Measurements from ENCODE around the gene SMTNL2.

The SMTNL2 gene

GRCh38 chr17:4626734-4627256 is 42.5 kb downstream of the SMTNL2 start:
- Histone ChIP-seq H3K9me3 (replicated peaks; ENCODE audit: insufficient read depth, low read length) (no peaks in the 10 kb centered on the region), H3F3A (ENCODE audit: insufficient read depth, low read length) (no peaks in the 10 kb centered on the region), H3K4me1 (ENCODE audit: low read length) (no peaks in the 10 kb centered on the region), H3K36me3 (replicated peaks; ENCODE audit: insufficient read depth, low read length) (no peaks in the 10 kb centered on the region), H3K27me3 (replicated peaks; ENCODE audit: insufficient read depth, low read length) (peaks cover 19% of the 10 kb centered on the region; the same call in 1 of the 2 replicates), H3K79me2 (ENCODE audit: low read length) (no peaks in the 10 kb centered on the region), H4K20me1 (ENCODE audit: insufficient read depth, low read length) (no peaks in the 10 kb centered on the region), H3K4me3 (ENCODE audit: low read length) (no peak overlapping the region), H3K9ac (ENCODE audit: low read length) (no peak overlapping the region), H3K27ac (ENCODE audit: low read length) (no peak overlapping the region), H3K4me2 (ENCODE audit: low read depth, low read length) (no peak overlapping the region), H2AFZ (ENCODE audit: low read length) (no peak overlapping the region), H3K9me2 (replicated peaks; ENCODE audit: insufficient read depth, low read length) (no peaks in the 10 kb centered on the region)
- DNase-seq = no peak
- TF ChIP-seq EZH2 (optimal IDR thresholded peaks at IDR 0.05; ENCODE audit: low read depth, low read length) = no peak
- TF ChIP-seq EZH2phosphoT487 (IDR thresholded peaks at IDR 0.05; ENCODE audit: low read length) = no peak
- TF ChIP-seq CTCF (IDR thresholded peaks at IDR 0.05; ENCODE audit: low read length) = no peak

DNA sequence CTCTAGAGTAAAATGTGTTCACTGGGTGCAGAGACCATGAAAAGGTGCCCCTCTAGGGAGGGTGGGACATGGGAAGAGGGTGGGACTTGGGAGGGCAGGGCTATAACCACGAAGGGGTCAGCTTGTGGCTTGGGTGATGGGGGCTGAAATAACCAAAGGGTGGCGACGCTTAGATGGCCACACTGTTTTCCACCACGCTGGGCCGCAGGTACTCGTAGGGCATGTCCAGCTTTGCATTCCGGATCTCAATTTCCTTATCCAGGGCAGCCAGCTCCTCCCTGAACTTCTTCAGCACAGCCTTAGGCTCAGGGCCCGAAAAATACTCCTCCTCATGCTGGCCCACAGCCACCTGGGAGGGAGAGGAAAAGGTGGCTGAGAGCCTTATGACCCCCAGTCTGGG is 47.1 kb downstream of the SMTNL2 start:
- no peak overlapping the region for H3K4me2 ChIP-seq (ENCODE audit: low read depth, low read length)
- no peak for DNase-seq
- H3F3A ChIP-seq (ENCODE audit: insufficient read depth, low read length) = no peaks in the 10 kb centered on the region
- H3K27me3 ChIP-seq (replicated peaks; ENCODE audit: insufficient read depth, low read length) = peaks cover 25% of the 10 kb centered on the region
- H3K9ac ChIP-seq (ENCODE audit: low read length) = no peak overlapping the region
- no peak for TF ChIP-seq EZH2phosphoT487 (IDR thresholded peaks at IDR 0.05; ENCODE audit: low read length)
- TF ChIP-seq EZH2 (optimal IDR thresholded peaks at IDR 0.05; ENCODE audit: low read depth, low read length) = no peak
- TF ChIP-seq CTCF (IDR thresholded peaks at IDR 0.05; ENCODE audit: low read length) = no peak
- peaks cover 4% of the 10 kb centered on the region; the same call in 1 of the 2 replicates for H3K4me1 ChIP-seq (ENCODE audit: low read length)
- H3K4me3 ChIP-seq (ENCODE audit: low read length) = no peak overlapping the region
- no peaks in the 10 kb centered on the region for H3K9me2 ChIP-seq (replicated peaks; ENCODE audit: insufficient read depth, low read length)
- H3K36me3 ChIP-seq (replicated peaks; ENCODE audit: insufficient read depth, low read length) = no peaks in the 10 kb centered on the region
- no peaks in the 10 kb centered on the region for H3K79me2 ChIP-seq (ENCODE audit: low read length)
- no peaks in the 10 kb centered on the region for H3K9me3 ChIP-seq (replicated peaks; ENCODE audit: insufficient read depth, low read length)
- H2AFZ ChIP-seq (ENCODE audit: low read length) = no peak overlapping the region
- H4K20me1 ChIP-seq (ENCODE audit: insufficient read depth, low read length) = no peaks in the 10 kb centered on the region
- no peak overlapping the region for H3K27ac ChIP-seq (ENCODE audit: low read length)

DNA sequence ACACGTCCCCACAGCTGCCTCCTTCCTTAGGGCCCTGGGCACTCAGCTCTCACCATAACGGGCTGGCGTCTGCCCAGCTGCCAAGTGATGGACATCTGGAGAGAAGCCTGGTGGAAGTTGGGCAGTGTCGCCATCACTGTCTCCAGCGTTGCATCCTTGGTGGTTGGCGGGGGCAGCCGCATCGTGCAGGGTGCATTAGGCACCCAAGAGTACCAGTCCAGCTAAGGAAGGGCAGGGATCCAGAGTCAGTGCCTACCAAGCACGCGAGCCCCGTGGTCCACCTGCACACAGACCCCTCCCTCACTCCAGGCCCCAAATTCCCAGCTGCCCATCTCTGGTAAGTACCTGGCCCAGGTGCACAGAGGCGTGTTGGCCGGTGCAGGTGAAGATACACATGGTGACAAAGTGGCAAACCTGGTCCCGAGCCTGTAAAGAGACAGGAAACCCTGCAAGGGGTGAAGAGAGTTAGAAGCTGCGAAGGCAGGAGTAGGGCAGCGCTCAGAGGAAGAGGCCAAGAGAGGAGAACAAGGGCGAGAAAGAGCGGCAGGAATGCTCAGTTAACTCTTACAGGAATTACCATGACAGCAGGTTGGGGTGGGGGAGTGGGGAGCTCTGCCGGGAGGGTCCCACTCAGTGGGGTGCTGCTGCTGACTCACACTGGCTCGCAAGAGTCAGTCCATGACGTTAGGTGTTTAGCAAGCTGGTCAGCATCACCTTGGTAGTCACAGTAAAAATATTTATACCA is 47.7 kb downstream of the SMTNL2 start:
- no peaks in the 10 kb centered on the region for H4K20me1 ChIP-seq (ENCODE audit: insufficient read depth, low read length)
- no peak for DNase-seq
- H3K9ac ChIP-seq (ENCODE audit: low read length) = no peak overlapping the region
- H2AFZ ChIP-seq (ENCODE audit: low read length) = no peak overlapping the region
- H3F3A ChIP-seq (ENCODE audit: insufficient read depth, low read length) = no peaks in the 10 kb centered on the region
- H3K4me2 ChIP-seq (ENCODE audit: low read depth, low read length) = no peak overlapping the region
- H3K4me3 ChIP-seq (ENCODE audit: low read length) = no peak overlapping the region
- no peaks in the 10 kb centered on the region for H3K79me2 ChIP-seq (ENCODE audit: low read length)
- TF ChIP-seq EZH2 (optimal IDR thresholded peaks at IDR 0.05; ENCODE audit: low read depth, low read length) (no peak), EZH2phosphoT487 (IDR thresholded peaks at IDR 0.05; ENCODE audit: low read length) (no peak), CTCF (IDR thresholded peaks at IDR 0.05; ENCODE audit: low read length) (no peak)
- H3K9me3 ChIP-seq (replicated peaks; ENCODE audit: insufficient read depth, low read length) = no peaks in the 10 kb centered on the region
- H3K4me1 ChIP-seq (ENCODE audit: low read length) = peaks cover 4% of the 10 kb centered on the region; the same call in 1 of the 2 replicates
- H3K36me3 ChIP-seq (replicated peaks; ENCODE audit: insufficient read depth, low read length) = no peaks in the 10 kb centered on the region
- H3K9me2 ChIP-seq (replicated peaks; ENCODE audit: insufficient read depth, low read length) = no peaks in the 10 kb centered on the region
- H3K27me3 ChIP-seq (replicated peaks; ENCODE audit: insufficient read depth, low read length) = peaks cover 29% of the 10 kb centered on the region
- H3K27ac ChIP-seq (ENCODE audit: low read length) = no peak overlapping the region

Data from MM.1S (cell line).